MCF 10A (cell line): ENCODE measurements around the gene CORO2B. TPM values are rescaled to one million over a fixed set of nuclear protein-coding genes. Genes with fewer than 3 reads are reported as not detected.

Experiments
- BruUV-seq: library from RNA; stranded (reverse); fragments of 400-500 nt; replicated peaks from 2 replicates; lab custom pipeline; 2021; lab: Mats Ljungman, UMichigan
- CTCF ChIA-PET: fragments of 300-600 bp; sonication (Branson Sonifier 250); formaldehyde crosslinking; extraction: SDS; loops from one replicate; lab custom pipeline; 2021; ENCODE audit warnings: antibody characterized with exemption, inconsistent platforms; lab: Yijun Ruan, JAX
- POLR2A ChIA-PET: fragments of 300-600, 350-650 bp; sonication (Branson Sonifier 250); formaldehyde crosslinking; extraction: SDS; loops from one replicate; lab custom pipeline; 2020; ENCODE audit warnings: antibody characterized with exemption, inconsistent platforms; lab: Yijun Ruan, JAX
- DNase-seq: peaks from one replicate; pipeline ENCODE4 v3.0.0-alpha.2; 2018; ENCODE audit not compliant: unreplicated experiment
- H3K27ac Mint-ChIP-seq: one replicate; pipeline ENCODE4 v1.8.0; 2022; ENCODE audit warnings: mild to moderate bottlenecking, low read depth, mixed read lengths; ENCODE audit not compliant: unreplicated experiment
- H3K27me3 Mint-ChIP-seq: one replicate; pipeline ENCODE4 v1.8.0; 2022; ENCODE audit warnings: mixed read lengths; ENCODE audit not compliant: insufficient read depth, unreplicated experiment
- H3K36me3 Mint-ChIP-seq: one replicate; pipeline ENCODE4 v1.8.0; 2022; ENCODE audit warnings: mild to moderate bottlenecking, moderate library complexity, mixed read lengths; ENCODE audit not compliant: insufficient read depth, unreplicated experiment
- H3K4me1 Mint-ChIP-seq: one replicate; pipeline ENCODE4 v1.8.0; 2022; ENCODE audit warnings: mixed read lengths; ENCODE audit not compliant: insufficient read depth, unreplicated experiment
- H3K4me3 Mint-ChIP-seq: one replicate; pipeline ENCODE4 v1.8.0; 2022; ENCODE audit warnings: mild to moderate bottlenecking, moderate library complexity, mixed read lengths; ENCODE audit not compliant: unreplicated experiment
- H3K9me3 Mint-ChIP-seq: one replicate; pipeline ENCODE4 v1.8.0; 2022; ENCODE audit warnings: mixed read lengths; ENCODE audit not compliant: unreplicated experiment
- CTCF ChIP-seq: fragments of 200-600 bp; IDR thresholded peaks from one replicate; pipeline ENCODE4 v1.8.0; 2022; ENCODE audit warnings: antibody characterized with exemption, mild to moderate bottlenecking; ENCODE audit not compliant: unreplicated experiment
- intact Hi-C: fragments of 100-400 bp; cut with micrococcal nuclease; formaldehyde crosslinking; loops from 2 replicates; pipeline ENCODE4 v1.14.1; 2022
- total RNA-seq: library from RNA; stranded (reverse); gene quantifications from 2 replicates; pipeline ENCODE4 v1.2.3, GENCODE V29; 2022

The CORO2B gene
- total RNA-seq, 1 experiment from 2014 or later: 0.79 TPM

GRCh38 chr15:68589783-68590710 lies 11.3 kb downstream of the CORO2B start:
- Mint-ChIP-seq H3K9me3 (no peaks in the 10 kb centered on the region), H3K4me3 (no peak overlapping the region), H3K27ac (no peak overlapping the region), H3K27me3 (peaks cover 15% of the 10 kb centered on the region), H3K4me1 (peaks cover 10% of the 10 kb centered on the region), H3K36me3 (no peaks in the 10 kb centered on the region)
- no peak for DNase-seq
- BruUV-seq: no TSS peak
- no peak for TF ChIP-seq CTCF
- CTCF ChIA-PET: interaction anchor here (0.6 to 1.1 kb wide), 3 partner anchors 36 to 1360 kb away, joined by 3 read pairs; no protein-coding TSS in a partner anchor
- POLR2A ChIA-PET: no interaction called here
- intact Hi-C loops: no loop called here

DNA sequence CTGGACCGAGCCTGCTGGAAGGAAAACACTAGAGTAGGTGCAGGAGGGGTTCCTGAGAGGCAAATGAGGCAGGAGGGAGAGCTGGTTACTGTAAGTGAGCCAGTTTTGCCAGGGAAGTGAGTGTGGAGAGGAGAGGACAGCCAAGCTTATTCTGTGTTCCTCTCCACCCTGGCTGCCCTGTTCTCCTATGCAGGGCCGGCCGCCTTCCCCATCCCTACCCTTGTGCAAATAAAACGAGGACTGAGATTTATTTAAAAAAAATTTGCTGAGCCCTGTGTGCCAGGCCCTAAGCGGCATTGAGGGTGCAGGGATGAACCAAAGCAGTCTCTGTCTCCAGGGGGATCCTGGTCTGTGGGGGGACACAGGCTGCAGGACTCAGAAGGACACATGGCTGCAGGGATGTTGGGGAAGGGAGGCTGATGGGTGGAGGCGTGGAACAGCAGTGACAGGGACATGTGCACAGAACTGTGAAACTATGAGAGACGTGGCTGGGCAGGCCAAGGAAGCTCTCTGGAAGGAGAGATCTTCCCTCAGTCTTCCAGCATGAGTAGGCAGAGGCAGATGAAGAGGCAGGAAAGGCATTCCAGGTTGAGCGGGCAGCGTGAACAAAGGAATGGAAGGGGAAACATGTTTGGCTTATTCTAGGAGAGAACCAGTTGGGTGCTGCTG lies 12.1 kb downstream of the CORO2B start:
- CTCF ChIA-PET: interaction anchor here (1.1 kb wide), 1 partner anchor 41 kb away, joined by 3 read pairs; no protein-coding TSS in a partner anchor

GRCh38 chr15:68592054-68592453 lies 13.3 kb downstream of the CORO2B start:
- no peaks in the 10 kb centered on the region for H3K9me3 Mint-ChIP-seq
- H3K36me3 Mint-ChIP-seq: no peaks in the 10 kb centered on the region
- TF ChIP-seq CTCF: no peak
- H3K27me3 Mint-ChIP-seq: peaks cover 15% of the 10 kb centered on the region
- ChIA-PET CTCF (no interaction called here), POLR2A (interaction anchor here (0.7 kb wide), 1 partner anchor 82 kb away, joined by 3 read pairs; no protein-coding TSS in a partner anchor)
- H3K4me3 Mint-ChIP-seq: no peak overlapping the region
- intact Hi-C loops: no loop called here
- H3K27ac Mint-ChIP-seq: no peak overlapping the region
- H3K4me1 Mint-ChIP-seq: no peaks in the 10 kb centered on the region
- no peak for DNase-seq
- no TSS peak for BruUV-seq

More for the DNA sequence above, 12.1 kb downstream of the CORO2B start:
- peaks cover 15% of the 10 kb centered on the region for H3K27me3 Mint-ChIP-seq
- no TSS peak for BruUV-seq
- no peak overlapping the region for H3K4me3 Mint-ChIP-seq
- H3K36me3 Mint-ChIP-seq: no peaks in the 10 kb centered on the region
- intact Hi-C loops: no loop called here
- H3K4me1 Mint-ChIP-seq: peaks cover 6% of the 10 kb centered on the region
- no peak for DNase-seq
- no peak for TF ChIP-seq CTCF
- no peak overlapping the region for H3K27ac Mint-ChIP-seq
- POLR2A ChIA-PET: no interaction called here
- H3K9me3 Mint-ChIP-seq: no peaks in the 10 kb centered on the region

DNA sequence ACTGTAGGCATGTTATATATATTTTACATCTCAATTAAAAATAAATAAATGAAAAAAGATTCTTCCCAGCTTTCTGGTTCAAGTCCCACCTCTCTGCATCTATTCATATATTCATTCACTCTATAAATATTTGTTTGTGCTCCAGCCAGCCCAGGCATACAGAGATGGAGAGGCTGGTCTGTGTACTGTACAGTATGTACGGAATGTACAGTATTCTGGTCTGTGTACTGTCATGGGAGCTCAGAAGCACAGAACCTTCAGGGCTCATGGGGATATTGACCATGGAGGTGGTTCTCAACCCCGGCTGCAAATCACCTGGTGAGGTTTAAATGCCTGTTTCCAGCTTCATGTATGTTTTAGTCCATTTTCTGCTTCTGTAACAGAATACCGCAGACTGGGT lies 13.8 kb downstream of the CORO2B start:
- POLR2A ChIA-PET: no interaction called here
- no TSS peak for BruUV-seq
- no peaks in the 10 kb centered on the region for H3K9me3 Mint-ChIP-seq
- H3K36me3 Mint-ChIP-seq: no peaks in the 10 kb centered on the region
- H3K27ac Mint-ChIP-seq: no peak overlapping the region
- no peaks in the 10 kb centered on the region for H3K4me1 Mint-ChIP-seq
- no peak for TF ChIP-seq CTCF
- no peak overlapping the region for H3K4me3 Mint-ChIP-seq
- CTCF ChIA-PET: no interaction called here
- DNase-seq: no peak
- H3K27me3 Mint-ChIP-seq: peaks cover 15% of the 10 kb centered on the region
- intact Hi-C loops: no loop called here
